IMR-90 (cell line): ENCODE results near the gene TRIO. TPM values are rescaled to one million over a fixed set of nuclear protein-coding genes. Genes with fewer than 3 reads are reported as not detected.

Source experiments
- ATAC-seq: fragments of 200-7000 bp; cut with Tn5 transposase; 2 replicates; pipeline ENCODE4 v1.9.1; 2020; ENCODE audit warnings: low read depth, mild to moderate bottlenecking, moderate library complexity
- BruUV-seq: library from RNA; stranded (reverse); fragments of 400-500 nt; replicated peaks from 2 replicates; lab custom pipeline; 2021; lab: Mats Ljungman, UMichigan
- CTCF ChIA-PET: fragments of 300-600 bp; formaldehyde crosslinking; extraction: SDS; loops from one replicate; lab custom pipeline; 2021; ENCODE audit warnings: antibody characterized with exemption; lab: Yijun Ruan, JAX
- POLR2A ChIA-PET: fragments of 300-600 bp; sonication (Branson Sonifier 250); formaldehyde crosslinking; loops from one replicate; lab custom pipeline; 2022; ENCODE audit warnings: antibody characterized with exemption; ENCODE audit not compliant: unreplicated experiment; lab: Charles Lee
- DNase-seq: peaks from one replicate; pipeline ENCODE4 v3.0.0; 2013
- H2AFZ ChIP-seq: replicated peaks from 2 replicates; pipeline ENCODE3; 2013; ENCODE audit warnings: low read length, mild to moderate bottlenecking; ENCODE audit not compliant: poor library complexity
- H2AK5ac ChIP-seq: 2 replicates; pipeline ENCODE4 v1.6.1; 2013; ENCODE audit warnings: low read depth, low read length, inconsistent platforms
- H2AK9ac ChIP-seq: replicated peaks from 2 replicates; pipeline ENCODE3; 2013; ENCODE audit warnings: mild to moderate bottlenecking, low read depth, low read length, moderate library complexity; ENCODE audit not compliant: poor library complexity
- H2BK120ac ChIP-seq: 2 replicates; pipeline ENCODE4 v1.6.1; 2013; ENCODE audit warnings: low read depth, low read length, inconsistent platforms
- H2BK15ac ChIP-seq: 3 replicates; pipeline ENCODE4 v1.6.1; 2013; ENCODE audit warnings: low read depth, low read length, inconsistent platforms
- H2BK20ac ChIP-seq: 2 replicates; pipeline ENCODE4 v1.6.1; 2013; ENCODE audit warnings: low read depth, mild to moderate bottlenecking, inconsistent platforms, low read length, moderate library complexity
- H2BK5ac ChIP-seq: 2 replicates; pipeline ENCODE4 v1.6.1; 2013; ENCODE audit warnings: mild to moderate bottlenecking, low read depth, low read length, inconsistent platforms; ENCODE audit not compliant: poor library complexity, severe bottlenecking
- H3K14ac ChIP-seq: replicated peaks from 2 replicates; pipeline ENCODE4 v1.6.1; 2013; ENCODE audit warnings: low read depth, low read length, inconsistent platforms
- H3K18ac ChIP-seq: 2 replicates; pipeline ENCODE4 v1.6.1; 2013; ENCODE audit warnings: low read depth, low read length, control low read depth
- H3K23ac ChIP-seq: 2 replicates; pipeline ENCODE4 v1.6.1; 2013; ENCODE audit warnings: low read depth, low read length, inconsistent platforms
- H3K27ac ChIP-seq: 2 replicates; pipeline ENCODE4 v1.5.1; 2013; ENCODE audit warnings: mild to moderate bottlenecking, control low read depth, low read length; ENCODE audit not compliant: insufficient read depth
- H3K27me3 ChIP-seq: 2 replicates; pipeline ENCODE4 v1.6.1; 2013; ENCODE audit warnings: low read length; ENCODE audit not compliant: control insufficient read depth, insufficient read depth
- H3K36me3 ChIP-seq: 2 replicates; pipeline ENCODE4 v1.6.1; 2013; ENCODE audit warnings: low read length, mixed read lengths; ENCODE audit not compliant: control insufficient read depth, insufficient read depth
- H3K4ac ChIP-seq: 2 replicates; pipeline ENCODE4 v1.6.1; 2013; ENCODE audit warnings: low read depth, low read length, inconsistent platforms
- H3K4me1 ChIP-seq: 2 replicates; pipeline ENCODE4 v1.6.1; 2013; ENCODE audit warnings: low read length, mixed read lengths; ENCODE audit not compliant: control insufficient read depth, insufficient read depth
- H3K4me2 ChIP-seq: 2 replicates; pipeline ENCODE4 v1.6.1; 2013; ENCODE audit warnings: low read depth, mild to moderate bottlenecking, control low read depth, low read length, moderate library complexity
- H3K4me3 ChIP-seq: 2 replicates; pipeline ENCODE4 v1.5.1; 2013; ENCODE audit warnings: low read depth, mild to moderate bottlenecking, control low read depth, low read length, moderate library complexity; ENCODE audit not compliant: insufficient read depth
- H3K56ac ChIP-seq: 2 replicates; pipeline ENCODE4 v1.6.1; 2013; ENCODE audit warnings: low read length, inconsistent platforms; ENCODE audit not compliant: insufficient read depth; ENCODE audit errors: extremely low read depth
- H3K79me1 ChIP-seq, 2 experiments: 2 replicates each; pipeline ENCODE4 v1.6.1; 2013; ENCODE audit warnings: low read length in 2 of 2, inconsistent platforms in 1 of 2, low read depth in 1 of 2
- H3K9ac ChIP-seq: 2 replicates; pipeline ENCODE4 v1.6.1; 2013; ENCODE audit warnings: low read depth, low read length, control low read depth
- H3K9me1 ChIP-seq: 2 replicates; pipeline ENCODE4 v1.6.1; 2013; ENCODE audit warnings: low read length, inconsistent platforms; ENCODE audit not compliant: insufficient read depth
- H3K9me3 ChIP-seq: 2 replicates; pipeline ENCODE4 v1.6.1; 2013; ENCODE audit warnings: low read length; ENCODE audit not compliant: control insufficient read depth, insufficient read depth
- H4K20me1 ChIP-seq: 2 replicates; pipeline ENCODE4 v1.6.1; 2013; ENCODE audit warnings: low read length, inconsistent platforms; ENCODE audit not compliant: insufficient read depth
- H4K5ac ChIP-seq: 2 replicates; pipeline ENCODE4 v1.6.1; 2013; ENCODE audit warnings: mild to moderate bottlenecking, low read depth, low read length, control low read depth
- H4K8ac ChIP-seq, 2 experiments: 2 replicates each; pipeline ENCODE4 v1.6.1; 2013; ENCODE audit warnings: low read depth in 2 of 2, low read length in 2 of 2, control low read depth in 1 of 2, inconsistent platforms in 1 of 2
- H4K91ac ChIP-seq: 2 replicates; pipeline ENCODE4 v1.6.1; 2013; ENCODE audit warnings: low read depth, low read length, inconsistent platforms; ENCODE audit not compliant: insufficient read depth
- CEBPB ChIP-seq: IDR thresholded peaks from 2 replicates; pipeline ENCODE4 v1.6.1; 2012; ENCODE audit warnings: low read depth, low read length, improper control_type of control experiment
- MAFK ChIP-seq: IDR thresholded peaks from 2 replicates; pipeline ENCODE4 v1.6.1; 2012; ENCODE audit warnings: low read depth, low read length, improper control_type of control experiment
- MAZ ChIP-seq: IDR thresholded peaks from 2 replicates; pipeline ENCODE4 v1.6.1; 2012; ENCODE audit warnings: low read depth, mild to moderate bottlenecking, low read length, improper control_type of control experiment, moderate library complexity, borderline replicate concordance
- RCOR1 ChIP-seq: IDR thresholded peaks from 2 replicates; pipeline ENCODE4 v1.6.1; 2012; ENCODE audit warnings: mild to moderate bottlenecking, low read length, improper control_type of control experiment; ENCODE audit not compliant: insufficient replicate concordance
- RFX5 ChIP-seq: IDR thresholded peaks from 2 replicates; pipeline ENCODE4 v1.8.0; 2012; ENCODE audit warnings: low read depth, mild to moderate bottlenecking, low read length, moderate library complexity
- WGBS, 2 experiments: methylation state at CpG; one replicate each; pipeline versions ENCODE4 v1.1.5 to v1.1.7; 2013; ENCODE audit warnings: missing lambda C conversion rate in 2 of 2; ENCODE audit not compliant: insufficient read length in 1 of 2; ENCODE audit errors: extremely low coverage in 2 of 2; 5-methylcytosine and 5-hydroxymethylcytosine counted together
- dilution Hi-C: fragments of 300-500 bp; cut with HindIII; formaldehyde crosslinking; loops from one replicate; pipeline ENCODE4 v1.14.3; 2018; ENCODE audit warnings: low sequenced_read_pairs; ENCODE audit not compliant: unreplicated experiment
- in situ Hi-C: fragments of 300-500 bp; cut with MboI; formaldehyde crosslinking; loops from 3 replicates; pipeline ENCODE4 v1.14.3; 2019; ENCODE audit warnings: low sequenced_read_pairs, inconsistent platforms, mixed read lengths
- intact Hi-C: fragments of 100-400 bp; cut with micrococcal nuclease; formaldehyde crosslinking; loops from 2 replicates; pipeline ENCODE4 v1.10.0; 2022
- polyA plus RNA-seq, 3 experiments: library from polyadenylated mRNA; depleted of rRNA; stranded (reverse); fragments of >200 nt; gene quantifications; 2 replicates each; pipeline ENCODE4 v1.2.3, GENCODE V29; 2012; ENCODE audit warnings: low replicate concordance in 1 of 3
- total RNA-seq: library from RNA; depleted of rRNA; stranded (reverse); fragments of >200 nt; gene quantifications from 2 replicates; pipeline ENCODE4 v1.2.3, GENCODE V29; 2012

Gene TRIO
- total and polyA plus RNA-seq, 2 of the 4 experiments (the other 2 are of a cell fraction): 206 to 522 TPM

DNA sequence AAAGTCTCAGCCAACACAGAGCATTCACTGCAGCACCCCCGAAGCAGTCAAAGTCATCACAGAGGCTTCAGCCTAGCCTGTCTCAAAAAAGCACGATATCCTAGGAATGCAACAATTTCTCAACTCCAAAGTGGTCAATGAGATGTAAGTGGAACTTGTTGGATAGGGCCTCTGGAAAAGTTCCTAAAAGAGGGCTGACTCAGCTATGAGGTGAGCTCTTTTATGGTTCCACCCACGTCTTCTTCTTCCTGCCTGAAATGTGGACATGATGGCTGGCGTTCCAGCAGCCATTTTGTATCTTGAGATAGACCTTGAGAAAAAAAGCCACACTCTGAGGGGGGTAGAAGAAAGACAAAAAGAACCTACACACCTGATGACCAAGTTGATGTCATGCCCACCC lies 32.5 kb upstream of the TRIO start:
- Histone ChIP-seq H2AK5ac (peak overlapping the region; percentile 51), H2AK9ac (no peak overlapping the region), H2BK5ac (peak overlapping the region; percentile 98), H2BK120ac (peak overlapping the region; percentile 76), H3K9me3 (peaks cover 6% of the 10 kb centered on the region; the same call in 1 of the 2 replicates), H3K9me1 (peaks cover 4% of the 10 kb centered on the region; the same call in 1 of the 2 replicates), H3K23ac (peak overlapping the region; percentile 45; the same call in 1 of the 2 replicates), H2BK15ac (peak overlapping the region; percentile 38; the same call in 1 of the 3 replicates), H3K4me1 (peaks cover 10% of the 10 kb centered on the region), H2BK20ac (peak overlapping the region; percentile 92), H3K27me3 (no peaks in the 10 kb centered on the region), H3K79me1 (peaks cover 15 to 39% of the 10 kb centered on the region in 2 experiments), H3K4me2 (no peak overlapping the region), H3K56ac (0 out of 2 replicates have a peak overlapping the region, but pooled peaks have one; percentile 6), H4K8ac (peak overlapping the region in 1 of 2 experiments; percentile 51; a peak in 2 of 4 replicates), H3K4ac (peak overlapping the region; percentile 16; the same call in 1 of the 2 replicates), H3K36me3 (no peaks in the 10 kb centered on the region), H2AFZ (no peak overlapping the region), H4K91ac (peak overlapping the region; percentile 46; the same call in 1 of the 2 replicates), H3K9ac (no peak overlapping the region), H3K18ac (peak overlapping the region; percentile 10; the same call in 1 of the 2 replicates), H4K20me1 (no peaks in the 10 kb centered on the region), H3K27ac (peak overlapping the region; percentile 39; the same call in 1 of the 2 replicates), H4K5ac (no peak overlapping the region; the same call in 1 of the 2 replicates), H3K4me3 (no peak overlapping the region), H3K14ac (0 out of 2 replicates have a peak overlapping the region, but pooled peaks have one; percentile 35)
- BruUV-seq: no TSS peak
- DNase-seq (peak; percentile 95), ATAC-seq (peak; percentile 25)
- in situ Hi-C loops (loop anchor here (25.0 kb wide), 1 partner anchor 552 kb away; the partner anchor contains the start of gene OTULIN), intact Hi-C loops (loop anchor here (1.0 kb wide), 1 partner anchor 31 kb away; no protein-coding TSS in a partner anchor), dilution Hi-C loops (no loop called here)
- TF ChIP-seq RFX5 (no peak), CEBPB (peak; percentile 82), RCOR1 (peak; percentile 93), MAZ (no peak), MAFK (peak; percentile 62)
- no CpG with 5 or more reads among the region's 4 CpGs for WGBS, 2 experiments
- ChIA-PET POLR2A (no interaction called here), CTCF (interaction anchor here (0.5 kb wide), 1 partner anchor 472 kb away, joined by 7 read pairs; no protein-coding TSS in a partner anchor)
